Measurements from ENCODE around the gene CDCP1. TPM values are rescaled to one million over a fixed set of nuclear protein-coding genes. Genes with fewer than 3 reads are reported as not detected.
A peak's percentile ranks its signal among the peaks of the same experiment; 100 is the strongest.

The CDCP1 gene
- total and polyA plus RNA-seq, 2 donors (not counting 1 experiment from before 2014, with no cell fraction given): not detected

DNA sequence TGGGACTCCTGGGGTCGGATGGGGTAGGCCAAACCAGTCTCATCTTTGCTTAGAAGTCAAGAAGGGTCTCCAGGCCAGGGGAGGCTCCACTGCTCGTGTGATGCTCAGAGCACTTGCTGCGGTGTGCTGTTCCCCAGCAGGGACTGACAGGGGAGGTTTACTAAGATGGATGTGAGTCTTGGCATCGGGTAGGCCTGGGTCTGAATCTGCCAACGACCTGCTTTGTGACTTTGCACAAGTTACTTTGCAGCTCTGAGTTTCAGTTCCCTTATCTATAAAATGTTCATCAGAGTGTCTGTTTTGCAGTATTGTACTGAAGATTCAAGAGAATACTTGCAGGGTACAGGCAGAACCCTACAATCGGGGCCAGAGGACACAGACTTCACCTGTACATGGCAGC lies 17.3 kb upstream of the CDCP1 start:
- H3K27ac ChIP-seq (ENCODE audit: low read length in 2 of 2): no peak overlapping the region
- DNase-seq: peak; percentile 35
- H4K20me1 ChIP-seq (ENCODE audit: control insufficient read depth, insufficient read depth, low read length, poor library complexity, severe bottlenecking): no peaks in the 10 kb centered on the region
- peaks cover 0 to 1% (median 0%) of the 10 kb centered on the region in 4 experiments for H3K27me3 ChIP-seq (replicated peaks in 1 of 4; ENCODE audit: control extremely low read depth in 1 of 4, control insufficient read depth in 3 of 4, insufficient read depth in 4 of 4, low read length in 3 of 4)
- Mint-ChIP-seq H3K4me3 (no peak overlapping the region), H3K9me3 (ENCODE audit: insufficient read depth) (no peaks in the 10 kb centered on the region), H3K4me1 (peaks cover 18% of the 10 kb centered on the region), H3K27ac (peak overlapping the region; percentile 12), H3K27me3 (peaks cover 16% of the 10 kb centered on the region)
- H3K36me3 ChIP-seq (replicated peaks in 1 of 2; ENCODE audit: control extremely low read depth in 1 of 2, control insufficient read depth in 1 of 2, extremely low read depth in 1 of 2, insufficient read depth in 2 of 2, low read length in 1 of 2): no peaks in the 10 kb centered on the region
- peaks cover 0 to 7% (median 0%) of the 10 kb centered on the region in 3 donors for H3K9me3 ChIP-seq (ENCODE audit: control extremely low read depth in 1 of 3, control insufficient read depth in 2 of 3, insufficient read depth in 1 of 3, low read length in 2 of 3)
- ChIA-PET POLR2A (no interaction called here), CTCF (no interaction called here)
- no peak for ATAC-seq (ENCODE audit: low read depth)
- intact Hi-C loops (cut with micrococcal nuclease): no loop called here
- 45% methylated on average over 5 of the region's 6 CpGs for WGBS (ENCODE audit: insufficient coverage)
- TF ChIP-seq EZH2 (IDR thresholded peaks at IDR 0.05; ENCODE audit: borderline replicate concordance, insufficient read depth, low read depth, low read length, poor library complexity, severe bottlenecking): no peak
- TF ChIP-seq, protein P1, sequence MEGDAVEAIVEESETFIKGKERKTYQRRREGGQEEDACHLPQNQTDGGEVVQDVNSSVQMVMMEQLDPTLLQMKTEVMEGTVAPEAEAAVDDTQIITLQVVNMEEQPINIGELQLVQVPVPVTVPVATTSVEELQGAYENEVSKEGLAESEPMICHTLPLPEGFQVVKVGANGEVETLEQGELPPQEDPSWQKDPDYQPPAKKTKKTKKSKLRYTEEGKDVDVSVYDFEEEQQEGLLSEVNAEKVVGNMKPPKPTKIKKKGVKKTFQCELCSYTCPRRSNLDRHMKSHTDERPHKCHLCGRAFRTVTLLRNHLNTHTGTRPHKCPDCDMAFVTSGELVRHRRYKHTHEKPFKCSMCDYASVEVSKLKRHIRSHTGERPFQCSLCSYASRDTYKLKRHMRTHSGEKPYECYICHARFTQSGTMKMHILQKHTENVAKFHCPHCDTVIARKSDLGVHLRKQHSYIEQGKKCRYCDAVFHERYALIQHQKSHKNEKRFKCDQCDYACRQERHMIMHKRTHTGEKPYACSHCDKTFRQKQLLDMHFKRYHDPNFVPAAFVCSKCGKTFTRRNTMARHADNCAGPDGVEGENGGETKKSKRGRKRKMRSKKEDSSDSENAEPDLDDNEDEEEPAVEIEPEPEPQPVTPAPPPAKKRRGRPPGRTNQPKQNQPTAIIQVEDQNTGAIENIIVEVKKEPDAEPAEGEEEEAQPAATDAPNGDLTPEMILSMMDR (IDR thresholded peaks at IDR 0.05): no peak
- H3K4me1 ChIP-seq (ENCODE audit: control insufficient read depth in 2 of 2, insufficient read depth in 2 of 2, low read length in 2 of 2): peaks cover 7 to 15% of the 10 kb centered on the region in 2 donors
- H3K9ac ChIP-seq (ENCODE audit: low read length): no peak overlapping the region
- H3K4me3 ChIP-seq (ENCODE audit: control extremely low read depth in 1 of 5, extremely low read depth in 1 of 5, insufficient read depth in 1 of 5, low read depth in 2 of 5, low read length in 4 of 5): no peak overlapping the region
- H2AFZ ChIP-seq (ENCODE audit: insufficient read depth, low read depth, low read length, poor library complexity, severe bottlenecking): no peak overlapping the region
- H3K79me2 ChIP-seq (ENCODE audit: control insufficient read depth, insufficient read depth, low read length): no peaks in the 10 kb centered on the region
- no peak overlapping the region for H3K4me2 ChIP-seq (replicated peaks; ENCODE audit: low read depth, low read length, poor library complexity, severe bottlenecking)

DNA sequence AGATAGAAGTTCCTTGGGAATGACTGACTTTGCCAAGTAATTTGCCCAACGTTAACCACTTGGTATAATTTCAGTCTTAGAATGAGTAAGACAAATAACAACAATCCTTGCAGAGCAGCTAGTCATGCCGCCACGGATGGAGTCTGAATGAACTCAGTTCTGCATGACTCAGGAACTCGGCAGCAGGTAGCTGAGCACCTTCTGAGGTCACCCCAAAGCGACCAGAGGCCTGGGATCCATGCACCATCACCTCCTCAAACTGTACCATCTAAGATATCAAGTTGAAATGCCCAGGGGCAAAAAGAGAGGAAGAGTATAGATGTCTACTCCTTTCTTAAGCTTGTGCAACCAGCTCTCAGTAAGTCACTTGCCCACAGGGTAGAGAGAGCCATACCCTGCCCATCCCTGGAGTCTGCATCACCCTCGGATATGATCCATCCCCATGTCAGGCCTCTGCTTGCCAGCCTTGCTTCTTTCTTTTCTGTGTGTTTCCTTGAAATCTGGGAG lies 8.5 kb upstream of the CDCP1 start:
- no peak overlapping the region for H2AFZ ChIP-seq (ENCODE audit: insufficient read depth, low read depth, low read length, poor library complexity, severe bottlenecking)
- peaks cover 5% of the 10 kb centered on the region for H3K9me3 Mint-ChIP-seq (ENCODE audit: insufficient read depth)
- H3K4me1 Mint-ChIP-seq: no peaks in the 10 kb centered on the region
- CTCF ChIA-PET: no interaction called here
- H3K79me2 ChIP-seq (ENCODE audit: control insufficient read depth, insufficient read depth, low read length): no peaks in the 10 kb centered on the region
- H3K27me3 ChIP-seq (replicated peaks in 1 of 4; ENCODE audit: control extremely low read depth in 1 of 4, control insufficient read depth in 3 of 4, insufficient read depth in 4 of 4, low read length in 3 of 4): no peaks in the 10 kb centered on the region
- no peak overlapping the region for H3K27ac ChIP-seq (ENCODE audit: low read length in 2 of 2)
- no peak overlapping the region for H3K4me3 Mint-ChIP-seq
- intact Hi-C loops (cut with micrococcal nuclease): no loop called here
- H3K36me3 ChIP-seq (replicated peaks in 1 of 2; ENCODE audit: control extremely low read depth in 1 of 2, control insufficient read depth in 1 of 2, extremely low read depth in 1 of 2, insufficient read depth in 2 of 2, low read length in 1 of 2): no peaks in the 10 kb centered on the region
- POLR2A ChIA-PET: no interaction called here
- H3K4me3 ChIP-seq (ENCODE audit: control extremely low read depth in 1 of 5, extremely low read depth in 1 of 5, insufficient read depth in 1 of 5, low read depth in 2 of 5, low read length in 4 of 5): no peak overlapping the region
- DNase-seq (no peak), ATAC-seq (ENCODE audit: low read depth) (no peak)
- no peaks in the 10 kb centered on the region for H3K4me1 ChIP-seq (ENCODE audit: control insufficient read depth in 2 of 2, insufficient read depth in 2 of 2, low read length in 2 of 2)
- TF ChIP-seq EZH2 (IDR thresholded peaks at IDR 0.05; ENCODE audit: borderline replicate concordance, insufficient read depth, low read depth, low read length, poor library complexity, severe bottlenecking): no peak
- TF ChIP-seq, protein P1 (IDR thresholded peaks at IDR 0.05): no peak
- H3K27me3 Mint-ChIP-seq: peaks cover 11% of the 10 kb centered on the region
- no peak overlapping the region for H3K27ac Mint-ChIP-seq
- no peak overlapping the region for H3K9ac ChIP-seq (ENCODE audit: low read length)
- H3K4me2 ChIP-seq (replicated peaks; ENCODE audit: low read depth, low read length, poor library complexity, severe bottlenecking): no peak overlapping the region
- H3K9me3 ChIP-seq (ENCODE audit: control extremely low read depth in 1 of 3, control insufficient read depth in 2 of 3, insufficient read depth in 1 of 3, low read length in 2 of 3): peaks cover 0 to 8% (median 0%) of the 10 kb centered on the region in 3 donors
- H4K20me1 ChIP-seq (ENCODE audit: control insufficient read depth, insufficient read depth, low read length, poor library complexity, severe bottlenecking): no peaks in the 10 kb centered on the region
- 80% methylated on average over 4 of the region's 6 CpGs for WGBS (ENCODE audit: insufficient coverage)
